Activated CD8-positive, alpha-beta memory T cell treated with anti-CD3 and anti-CD28 coated beads, Interleukin-2, amount 50 U/mL, for 4 hours (primary cell): Measurements from ENCODE around the gene MSX2.

ENCODE experiments used
- DNase-seq: peaks from one replicate; pipeline ENCODE4 v3.0.0-alpha.2; 2020

MSX2 gene

GRCh38 chr5:174719793-174720611, 4.4 kb upstream of the MSX2 start:
- DNase-seq = no peak

GRCh38 chr5:174720612-174721529, 3.5 kb upstream of the MSX2 start:
- DNase-seq = no peak

- no peak for DNase-seq
These were observed 2.6 kb upstream of the MSX2 start for GRCh38 chr5:174721530-174722432.

GRCh38 chr5:174722500-174722899, 1.9 kb upstream of the MSX2 start:
- no peak for DNase-seq

GRCh38 chr5:174723315-174723978, 935 bp upstream of the MSX2 start:
- no peak for DNase-seq

GRCh38 chr5:174723979-174724483, 351 bp upstream of the MSX2 start:
- DNase-seq = no peak

- no peak for DNase-seq
These were observed 1.0 kb downstream of the MSX2 start for GRCh38 chr5:174725261-174725990.

GRCh38 chr5:174725991-174726601, 1.7 kb downstream of the MSX2 start:
- DNase-seq = no peak

- DNase-seq = no peak
These were observed 2.8 kb downstream of the MSX2 start for GRCh38 chr5:174726916-174727793.

GRCh38 chr5:174727794-174728680, 3.7 kb downstream of the MSX2 start:
- DNase-seq = no peak

- DNase-seq = no peak
These were observed 4.8 kb downstream of the MSX2 start for GRCh38 chr5:174729075-174729680.

GRCh38 chr5:174731214-174732035, 7.0 kb downstream of the MSX2 start:
- no peak for DNase-seq

- DNase-seq = no peak
These were observed 7.9 kb downstream of the MSX2 start for GRCh38 chr5:174732036-174733020.

- no peak for DNase-seq
These were observed 8.8 kb downstream of the MSX2 start for GRCh38 chr5:174733091-174733690.

GRCh38 chr5:174733836-174734235, 9.5 kb downstream of the MSX2 start:
- no peak for DNase-seq
